GM23338 (cell line): Measurements from ENCODE around the gene BHLHE23.

ENCODE experiments used
- CREB1 ChIP-seq: fragments of 250-450 bp; sonication (Bioruptor Pico); IDR thresholded peaks from 2 replicates; pipeline ENCODE4 v1.5.0; 2020; ENCODE audit warnings: low read depth, mild to moderate bottlenecking, moderate library complexity
- ETS1 ChIP-seq: IDR thresholded peaks from 2 replicates; pipeline ENCODE4 v1.6.1; 2016; ENCODE audit warnings: antibody characterized with exemption
- EZH2 ChIP-seq: fragments of 200-600 bp; sonication (generic); IDR thresholded peaks from one replicate; pipeline ENCODE4 v1.8.0; 2017; ENCODE audit warnings: antibody characterized with exemption, mild to moderate bottlenecking, low read depth; ENCODE audit not compliant: unreplicated experiment
- EZH2phosphoT487 ChIP-seq: fragments of 200-600 bp; sonication (generic); IDR thresholded peaks from one replicate; pipeline ENCODE4 v1.8.1; 2018; ENCODE audit warnings: antibody characterized with exemption; ENCODE audit not compliant: unreplicated experiment
- JUNB ChIP-seq: IDR thresholded peaks from one replicate; pipeline ENCODE4 v1.6.1; 2016; ENCODE audit warnings: antibody characterized with exemption; ENCODE audit not compliant: unreplicated experiment
- NANOG ChIP-seq: IDR thresholded peaks from 2 replicates; pipeline ENCODE4 v1.6.1; 2016; ENCODE audit warnings: antibody characterized with exemption, borderline replicate concordance
- POLR2AphosphoS5 ChIP-seq: IDR thresholded peaks from 2 replicates; pipeline ENCODE4 v1.6.1; 2016; ENCODE audit warnings: antibody characterized with exemption, low read depth
- REST ChIP-seq: IDR thresholded peaks from one replicate; pipeline ENCODE4 v1.6.1; 2018; ENCODE audit warnings: antibody characterized with exemption; ENCODE audit not compliant: unreplicated experiment
- STAT1 ChIP-seq: IDR thresholded peaks from one replicate; pipeline ENCODE4 v1.6.1; 2016; ENCODE audit warnings: antibody characterized with exemption; ENCODE audit not compliant: unreplicated experiment
- ZNF114 ChIP-seq: fragments of 250-450 bp; sonication (Bioruptor Pico); IDR thresholded peaks from 2 replicates; pipeline ENCODE4 v1.5.0; 2020; ENCODE audit warnings: mild to moderate bottlenecking, moderate library complexity
- ZNF331 ChIP-seq: fragments of 250-450 bp; sonication (Bioruptor Pico); IDR thresholded peaks from 2 replicates; pipeline ENCODE4 v1.5.0; 2020; ENCODE audit warnings: low read depth, mild to moderate bottlenecking, moderate library complexity
- TF ChIP-seq, protein P1 (sequence below), 2 experiments: fragments of 200-600 bp in 1 of 2; sonication (generic) in 1 of 2; conservative IDR thresholded peaks; 2 replicates each; pipeline versions ENCODE4 v1.5.1 to v1.6.1; 2016 to 2017; ENCODE audit warnings: antibody characterized with exemption in 2 of 2, low read depth in 2 of 2, mild to moderate bottlenecking in 2 of 2, moderate library complexity in 1 of 2
- TF ChIP-seq, protein P2 (sequence below): fragments of 250-450 bp; sonication (Bioruptor Pico); IDR thresholded peaks from 2 replicates; pipeline ENCODE4 v1.5.0; 2020; ENCODE audit warnings: mild to moderate bottlenecking, moderate library complexity

DNA sequence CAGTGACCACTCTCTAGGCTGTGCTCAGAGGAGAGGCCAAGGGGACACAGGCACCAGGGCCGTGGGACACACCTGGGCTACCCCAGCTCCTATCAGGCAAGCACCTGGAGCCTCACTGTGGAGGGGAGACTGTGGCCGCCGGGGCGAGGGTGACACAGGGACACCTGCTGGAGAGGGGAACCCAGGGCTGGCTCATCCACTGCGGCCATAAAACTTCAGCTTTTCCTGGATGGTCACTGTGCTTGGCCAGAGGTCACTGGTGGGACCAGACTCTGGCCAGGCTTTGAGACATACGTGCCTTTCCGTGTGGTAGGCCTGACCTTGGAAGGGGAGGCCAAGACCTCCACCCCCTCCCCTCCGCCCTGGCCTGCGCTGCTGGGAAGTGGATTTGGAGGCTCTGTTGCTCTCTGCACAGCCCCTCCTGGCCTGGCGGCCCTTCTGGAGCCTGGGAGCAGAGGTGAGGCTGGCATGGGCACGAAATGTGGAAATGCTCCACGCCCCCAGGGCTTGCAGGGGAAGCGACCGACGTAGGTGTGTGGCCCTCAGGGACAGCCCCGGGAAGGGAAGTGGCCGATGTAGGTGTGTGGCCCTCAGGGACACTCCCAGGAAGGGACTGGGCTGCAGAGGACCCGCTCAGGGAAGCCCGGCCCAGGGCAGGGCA is 42.9 kb upstream of the BHLHE23 start:
- TF ChIP-seq, protein P1, sequence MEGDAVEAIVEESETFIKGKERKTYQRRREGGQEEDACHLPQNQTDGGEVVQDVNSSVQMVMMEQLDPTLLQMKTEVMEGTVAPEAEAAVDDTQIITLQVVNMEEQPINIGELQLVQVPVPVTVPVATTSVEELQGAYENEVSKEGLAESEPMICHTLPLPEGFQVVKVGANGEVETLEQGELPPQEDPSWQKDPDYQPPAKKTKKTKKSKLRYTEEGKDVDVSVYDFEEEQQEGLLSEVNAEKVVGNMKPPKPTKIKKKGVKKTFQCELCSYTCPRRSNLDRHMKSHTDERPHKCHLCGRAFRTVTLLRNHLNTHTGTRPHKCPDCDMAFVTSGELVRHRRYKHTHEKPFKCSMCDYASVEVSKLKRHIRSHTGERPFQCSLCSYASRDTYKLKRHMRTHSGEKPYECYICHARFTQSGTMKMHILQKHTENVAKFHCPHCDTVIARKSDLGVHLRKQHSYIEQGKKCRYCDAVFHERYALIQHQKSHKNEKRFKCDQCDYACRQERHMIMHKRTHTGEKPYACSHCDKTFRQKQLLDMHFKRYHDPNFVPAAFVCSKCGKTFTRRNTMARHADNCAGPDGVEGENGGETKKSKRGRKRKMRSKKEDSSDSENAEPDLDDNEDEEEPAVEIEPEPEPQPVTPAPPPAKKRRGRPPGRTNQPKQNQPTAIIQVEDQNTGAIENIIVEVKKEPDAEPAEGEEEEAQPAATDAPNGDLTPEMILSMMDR (conservative IDR thresholded peaks at IDR 0.05; ENCODE audit: low read depth in 2 of 2), result 0 out of 4 replicates have a peak, but pooled peaks of 1 of the 2 experiments have one; percentile 11
- no peak for TF ChIP-seq EZH2
- no peak for TF ChIP-seq REST
- no peak for TF ChIP-seq POLR2AphosphoS5
- TF ChIP-seq CREB1, result no peak
- TF ChIP-seq EZH2phosphoT487, result no peak
- no peak for TF ChIP-seq JUNB
- no peak for TF ChIP-seq ZNF114
- TF ChIP-seq ZNF331, result no peak
- no peak for TF ChIP-seq STAT1
- no peak for TF ChIP-seq ETS1
- no peak for TF ChIP-seq NANOG
- TF ChIP-seq, protein P2, sequence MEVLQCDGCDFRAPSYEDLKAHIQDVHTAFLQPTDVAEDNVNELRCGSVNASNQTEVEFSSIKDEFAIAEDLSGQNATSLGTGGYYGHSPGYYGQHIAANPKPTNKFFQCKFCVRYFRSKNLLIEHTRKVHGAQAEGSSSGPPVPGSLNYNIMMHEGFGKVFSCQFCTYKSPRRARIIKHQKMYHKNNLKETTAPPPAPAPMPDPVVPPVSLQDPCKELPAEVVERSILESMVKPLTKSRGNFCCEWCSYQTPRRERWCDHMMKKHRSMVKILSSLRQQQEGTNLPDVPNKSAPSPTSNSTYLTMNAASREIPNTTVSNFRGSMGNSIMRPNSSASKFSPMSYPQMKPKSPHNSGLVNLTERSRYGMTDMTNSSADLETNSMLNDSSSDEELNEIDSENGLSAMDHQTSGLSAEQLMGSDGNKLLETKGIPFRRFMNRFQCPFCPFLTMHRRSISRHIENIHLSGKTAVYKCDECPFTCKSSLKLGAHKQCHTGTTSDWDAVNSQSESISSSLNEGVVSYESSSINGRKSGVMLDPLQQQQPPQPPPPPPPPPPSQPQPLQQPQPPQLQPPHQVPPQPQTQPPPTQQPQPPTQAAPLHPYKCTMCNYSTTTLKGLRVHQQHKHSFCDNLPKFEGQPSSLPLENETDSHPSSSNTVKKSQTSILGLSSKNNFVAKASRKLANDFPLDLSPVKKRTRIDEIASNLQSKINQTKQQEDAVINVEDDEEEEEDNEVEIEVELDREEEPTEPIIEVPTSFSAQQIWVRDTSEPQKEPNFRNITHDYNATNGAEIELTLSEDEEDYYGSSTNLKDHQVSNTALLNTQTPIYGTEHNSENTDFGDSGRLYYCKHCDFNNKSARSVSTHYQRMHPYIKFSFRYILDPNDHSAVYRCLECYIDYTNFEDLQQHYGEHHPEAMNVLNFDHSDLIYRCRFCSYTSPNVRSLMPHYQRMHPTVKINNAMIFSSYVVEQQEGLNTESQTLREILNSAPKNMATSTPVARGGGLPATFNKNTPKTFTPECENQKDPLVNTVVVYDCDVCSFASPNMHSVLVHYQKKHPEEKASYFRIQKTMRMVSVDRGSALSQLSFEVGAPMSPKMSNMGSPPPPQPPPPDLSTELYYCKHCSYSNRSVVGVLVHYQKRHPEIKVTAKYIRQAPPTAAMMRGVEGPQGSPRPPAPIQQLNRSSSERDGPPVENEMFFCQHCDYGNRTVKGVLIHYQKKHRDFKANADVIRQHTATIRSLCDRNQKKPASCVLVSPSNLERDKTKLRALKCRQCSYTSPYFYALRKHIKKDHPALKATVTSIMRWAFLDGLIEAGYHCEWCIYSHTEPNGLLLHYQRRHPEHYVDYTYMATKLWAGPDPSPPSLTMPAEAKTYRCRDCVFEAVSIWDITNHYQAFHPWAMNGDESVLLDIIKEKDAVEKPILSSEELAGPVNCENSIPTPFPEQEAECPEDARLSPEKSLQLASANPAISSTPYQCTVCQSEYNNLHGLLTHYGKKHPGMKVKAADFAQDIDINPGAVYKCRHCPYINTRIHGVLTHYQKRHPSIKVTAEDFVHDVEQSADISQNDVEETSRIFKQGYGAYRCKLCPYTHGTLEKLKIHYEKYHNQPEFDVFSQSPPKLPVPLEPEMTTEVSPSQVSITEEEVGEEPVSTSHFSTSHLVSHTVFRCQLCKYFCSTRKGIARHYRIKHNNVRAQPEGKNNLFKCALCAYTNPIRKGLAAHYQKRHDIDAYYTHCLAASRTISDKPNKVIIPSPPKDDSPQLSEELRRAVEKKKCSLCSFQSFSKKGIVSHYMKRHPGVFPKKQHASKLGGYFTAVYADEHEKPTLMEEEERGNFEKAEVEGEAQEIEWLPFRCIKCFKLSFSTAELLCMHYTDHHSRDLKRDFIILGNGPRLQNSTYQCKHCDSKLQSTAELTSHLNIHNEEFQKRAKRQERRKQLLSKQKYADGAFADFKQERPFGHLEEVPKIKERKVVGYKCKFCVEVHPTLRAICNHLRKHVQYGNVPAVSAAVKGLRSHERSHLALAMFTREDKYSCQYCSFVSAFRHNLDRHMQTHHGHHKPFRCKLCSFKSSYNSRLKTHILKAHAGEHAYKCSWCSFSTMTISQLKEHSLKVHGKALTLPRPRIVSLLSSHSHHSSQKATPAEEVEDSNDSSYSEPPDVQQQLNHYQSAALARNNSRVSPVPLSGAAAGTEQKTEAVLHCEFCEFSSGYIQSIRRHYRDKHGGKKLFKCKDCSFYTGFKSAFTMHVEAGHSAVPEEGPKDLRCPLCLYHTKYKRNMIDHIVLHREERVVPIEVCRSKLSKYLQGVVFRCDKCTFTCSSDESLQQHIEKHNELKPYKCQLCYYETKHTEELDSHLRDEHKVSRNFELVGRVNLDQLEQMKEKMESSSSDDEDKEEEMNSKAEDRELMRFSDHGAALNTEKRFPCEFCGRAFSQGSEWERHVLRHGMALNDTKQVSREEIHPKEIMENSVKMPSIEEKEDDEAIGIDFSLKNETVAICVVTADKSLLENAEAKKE, result no peak
